CD4-positive, CD25-positive, alpha-beta regulatory T cell (primary cell): ENCODE data around the gene CAMK1. TPM values are rescaled to one million over a fixed set of nuclear protein-coding genes. Genes with fewer than 3 reads are reported as not detected.

Source experiments
- ATAC-seq, 2 donors: fragments of 150-1000 bp; cut with Tn5 transposase; one replicate each; pipeline ENCODE4 v1.10.0; 2021; ENCODE audit warnings: low read depth in 2 of 2, moderate number of reproducible peaks in 2 of 2, moderate library complexity in 1 of 2
- DNase-seq, 3 donors: peaks; one replicate each; pipeline versions ENCODE4 v3.0.0 to v3.0.0-alpha.2; 2012 to 2022; ENCODE audit warnings: mixed read lengths in 1 of 3
- H3K27ac ChIP-seq: one replicate; pipeline ENCODE4 v1.7.0; 2013; ENCODE audit warnings: mild to moderate bottlenecking, low read length; ENCODE audit not compliant: insufficient read depth, poor library complexity, severe bottlenecking
- H3K27me3 ChIP-seq: one replicate; pipeline ENCODE4 v1.7.0; 2013; ENCODE audit warnings: low read length; ENCODE audit not compliant: control insufficient read depth, insufficient read depth
- H3K36me3 ChIP-seq: one replicate; pipeline ENCODE4 v1.7.0; 2013; ENCODE audit warnings: mild to moderate bottlenecking, low read length, moderate library complexity; ENCODE audit not compliant: control insufficient read depth, insufficient read depth
- H3K4me1 ChIP-seq: 2 replicates; pipeline ENCODE4 v1.7.0; 2013; ENCODE audit warnings: mild to moderate bottlenecking, low read length; ENCODE audit not compliant: insufficient read depth, control insufficient read depth, poor library complexity, severe bottlenecking
- H3K4me3 ChIP-seq: one replicate; pipeline ENCODE4 v1.7.0; 2013; ENCODE audit warnings: low read depth, mild to moderate bottlenecking, low read length, moderate library complexity
- H3K9me3 ChIP-seq, 2 experiments: 1 replicate in 1 of 2; 2 replicates in 1 of 2; pipeline ENCODE4 v1.7.0; 2013; ENCODE audit warnings: low read length in 2 of 2, mild to moderate bottlenecking in 1 of 2, moderate library complexity in 1 of 2; ENCODE audit not compliant: control insufficient read depth in 2 of 2
- H3K27ac Mint-ChIP-seq, 3 donors: one replicate each; pipeline ENCODE4 v1.8.0; 2020 to 2022; ENCODE audit warnings: mild to moderate bottlenecking in 3 of 3, mixed read lengths in 3 of 3, moderate library complexity in 2 of 3
- H3K27me3 Mint-ChIP-seq: one replicate; pipeline ENCODE4 v1.8.0; 2022; ENCODE audit warnings: mild to moderate bottlenecking, mixed read lengths
- H3K36me3 Mint-ChIP-seq: one replicate; pipeline ENCODE4 v1.8.0; 2020; ENCODE audit warnings: mixed read lengths
- H3K4me1 Mint-ChIP-seq, 4 donors: one replicate each; pipeline ENCODE4 v1.8.0; 2020 to 2022; ENCODE audit warnings: mixed read lengths in 4 of 4, mild to moderate bottlenecking in 1 of 4
- H3K4me3 Mint-ChIP-seq, 4 donors: one replicate each; pipeline ENCODE4 v1.8.0; 2020 to 2022; ENCODE audit warnings: mild to moderate bottlenecking in 4 of 4, mixed read lengths in 4 of 4, moderate library complexity in 3 of 4
- H3K9me3 Mint-ChIP-seq, 7 donors: one replicate each; pipeline ENCODE4 v1.8.0; 2020 to 2022; ENCODE audit warnings: mixed read lengths in 7 of 7, mild to moderate bottlenecking in 3 of 7, moderate library complexity in 2 of 7
- polyA plus RNA-seq, 4 donors: library from polyadenylated mRNA; unstranded; fragments of 300-500 nt; fragmentation: Illumina TruSeq; gene quantifications; one replicate each; pipeline ENCODE4 v1.2.3, GENCODE V29; 2021
- total RNA-seq: library from RNA; stranded (reverse); gene quantifications from one replicate; pipeline ENCODE4 v1.2.3, GENCODE V29; 2022

CAMK1 gene
- total and polyA plus RNA-seq, 5 donors from 2014 or later: 4.5 to 13.7 (median 5.6) TPM

GRCh38 chr3:9712415-9712814 is 57.3 kb downstream of the CAMK1 start:
- Histone ChIP-seq H3K9me3 (no peaks in the 10 kb centered on the region), H3K36me3 (no peaks in the 10 kb centered on the region), H3K27me3 (no peaks in the 10 kb centered on the region), H3K4me1 (no peaks in the 10 kb centered on the region), H3K4me3 (no peak overlapping the region), H3K27ac (no peak overlapping the region)
- no peaks in the 10 kb centered on the region for H3K36me3 Mint-ChIP-seq
- no peak overlapping the region for H3K27ac Mint-ChIP-seq
- H3K4me3 Mint-ChIP-seq: no peak overlapping the region
- H3K27me3 Mint-ChIP-seq: no peaks in the 10 kb centered on the region
- peaks cover 0 to 5% (median 0%) of the 10 kb centered on the region in 7 donors for H3K9me3 Mint-ChIP-seq
- DNase-seq (no peak), ATAC-seq (no peak)
- H3K4me1 Mint-ChIP-seq: peaks cover 0 to 6% (median 3%) of the 10 kb centered on the region in 4 donors

GRCh38 chr3:9710174-9710739 is 59.5 kb downstream of the CAMK1 start:
- no peak overlapping the region for H3K27ac ChIP-seq
- H3K4me1 Mint-ChIP-seq: peaks cover 0 to 6% (median 3%) of the 10 kb centered on the region in 4 donors
- H3K4me1 ChIP-seq: no peaks in the 10 kb centered on the region
- H3K9me3 Mint-ChIP-seq: peaks cover 0 to 5% (median 0%) of the 10 kb centered on the region in 7 donors
- H3K27me3 ChIP-seq: no peaks in the 10 kb centered on the region
- no peaks in the 10 kb centered on the region for H3K9me3 ChIP-seq
- peaks cover 6% of the 10 kb centered on the region for H3K36me3 Mint-ChIP-seq
- H3K4me3 Mint-ChIP-seq: no peak overlapping the region
- H3K27me3 Mint-ChIP-seq: peaks cover 11% of the 10 kb centered on the region
- no peaks in the 10 kb centered on the region for H3K36me3 ChIP-seq
- H3K27ac Mint-ChIP-seq: no peak overlapping the region
- no peak for ATAC-seq
- no peak for DNase-seq
- H3K4me3 ChIP-seq: no peak overlapping the region

Other genes with a start within 250 kb of the CAMK1 start
- not detected for gene LHFPL4, start 216.1 kb downstream of the CAMK1 start, total RNA-seq
- gene LHFPL4, start 216.1 kb downstream of the CAMK1 start, polyA plus RNA-seq: under 1 TPM in 3 of 4 donors, not detected in 1; 0.03 to 0.18 (median 0.13) TPM
- gene MTMR14, start 120.4 kb downstream of the CAMK1 start, total RNA-seq: 97.4 TPM
- 10 to 100 TPM; 66.8 to 90.2 (median 80.9) TPM for gene MTMR14, start 120.4 kb downstream of the CAMK1 start, polyA plus RNA-seq
- gene CPNE9, start 66.1 kb downstream of the CAMK1 start, total RNA-seq: not detected
- not detected for gene CPNE9, start 66.1 kb downstream of the CAMK1 start, polyA plus RNA-seq
- 41.2 TPM for gene BRPF1, start 38.2 kb downstream of the CAMK1 start, total RNA-seq
- gene BRPF1, start 38.2 kb downstream of the CAMK1 start, polyA plus RNA-seq: 10 to 100 TPM in 2 of 4 donors, 1 to 10 TPM in 2; 6.7 to 12.1 (median 9.2) TPM
- 26.3 TPM for gene OGG1, start 20.0 kb downstream of the CAMK1 start, total RNA-seq
- 10 to 100 TPM; 21.8 to 30.2 (median 26.7) TPM for gene OGG1, start 20.0 kb downstream of the CAMK1 start, polyA plus RNA-seq
- 44.7 TPM for gene TADA3, start 22.5 kb upstream of the CAMK1 start, total RNA-seq
- gene TADA3, start 22.5 kb upstream of the CAMK1 start, polyA plus RNA-seq: 10 to 100 TPM; 50.2 to 69.0 (median 60.5) TPM
- 203 TPM for gene ARPC4, start 23.1 kb upstream of the CAMK1 start, total RNA-seq
- gene ARPC4, start 23.1 kb upstream of the CAMK1 start, polyA plus RNA-seq: 100 to 1,000 TPM; 294 to 384 (median 336) TPM
- gene TTLL3, start 40.3 kb upstream of the CAMK1 start, total RNA-seq: 89.9 TPM
- gene TTLL3, start 40.3 kb upstream of the CAMK1 start, polyA plus RNA-seq: 1 to 10 TPM; 2.3 to 3.8 (median 3.1) TPM
- 21.1 TPM for gene RPUSD3, start 74.1 kb upstream of the CAMK1 start, total RNA-seq
- gene RPUSD3, start 74.1 kb upstream of the CAMK1 start, polyA plus RNA-seq: 10 to 100 TPM; 59.7 to 72.3 (median 66.8) TPM
- gene CIDEC, start 110.3 kb upstream of the CAMK1 start, total RNA-seq: not detected
- not detected for gene CIDEC, start 110.3 kb upstream of the CAMK1 start, polyA plus RNA-seq
- gene JAGN1, start 120.7 kb upstream of the CAMK1 start, total RNA-seq: 17.7 TPM
- 10 to 100 TPM; 52.6 to 70.8 (median 58.3) TPM for gene JAGN1, start 120.7 kb upstream of the CAMK1 start, polyA plus RNA-seq
- 4.3 TPM for gene IL17RE, start 132.9 kb upstream of the CAMK1 start, total RNA-seq
- gene IL17RE, start 132.9 kb upstream of the CAMK1 start, polyA plus RNA-seq: under 1 TPM in 3 of 4 donors, not detected in 1; 0.31 to 0.33 (median 0.32) TPM
- 1.1 TPM for gene IL17RC, start 147.2 kb upstream of the CAMK1 start, total RNA-seq
- gene IL17RC, start 147.2 kb upstream of the CAMK1 start, polyA plus RNA-seq: 1 to 10 TPM; 5.6 to 9.5 (median 7.5) TPM
- 24.6 TPM for gene CRELD1, start 163.9 kb upstream of the CAMK1 start, total RNA-seq
- 10 to 100 TPM; 20.5 to 26.5 (median 23.9) TPM for gene CRELD1, start 163.9 kb upstream of the CAMK1 start, polyA plus RNA-seq
- 4.7 TPM for gene PRRT3, start 182.5 kb upstream of the CAMK1 start, total RNA-seq
- gene PRRT3, start 182.5 kb upstream of the CAMK1 start, polyA plus RNA-seq: 1 to 10 TPM; 3.0 to 4.3 (median 4.2) TPM
- 57.2 TPM for gene EMC3, start 216.9 kb upstream of the CAMK1 start, total RNA-seq
- gene EMC3, start 216.9 kb upstream of the CAMK1 start, polyA plus RNA-seq: 10 to 100 TPM; 56.9 to 88.2 (median 74.4) TPM